Activated CD8-positive, alpha-beta T cell treated with anti-CD3 and anti-CD28 coated beads for 36 hours (primary cell): ENCODE measurements around the gene PRDM8. TPM values are rescaled to one million over a fixed set of nuclear protein-coding genes. Genes with fewer than 3 reads are reported as not detected.
"Not testable (repeated sequence)": the region's sequence is repeated elsewhere in the genome, so short reads cannot be mapped to it uniquely, and the experiment has no call there.

Experiments
- ATAC-seq: fragments of 200-7000 bp; cut with Tn5 transposase; one replicate; pipeline ENCODE4 v1.10.0; 2021; ENCODE audit warnings: mild to moderate bottlenecking, moderate library complexity
- CTCF ChIA-PET: fragments of 350-600 bp; sonication (Branson Sonifier 250); formaldehyde crosslinking; loops from one replicate; lab custom pipeline; 2021; ENCODE audit warnings: antibody characterized with exemption; lab: Charles Lee
- POLR2A ChIA-PET: fragments of 350-600 bp; sonication (Branson Sonifier 250); formaldehyde crosslinking; loops from one replicate; lab custom pipeline; 2021; ENCODE audit warnings: antibody characterized with exemption; lab: Charles Lee
- DNase-seq: peaks from one replicate; pipeline ENCODE4 v3.0.0-alpha.2; 2020
- H3K27ac Mint-ChIP-seq: one replicate; pipeline ENCODE4 v1.8.0; 2021; ENCODE audit warnings: mild to moderate bottlenecking, mixed read lengths
- H3K27me3 Mint-ChIP-seq: one replicate; pipeline ENCODE4 v1.8.0; 2021; ENCODE audit warnings: mixed read lengths
- H3K36me3 Mint-ChIP-seq: one replicate; pipeline ENCODE4 v1.8.0; 2021; ENCODE audit warnings: low read depth, mixed read lengths
- H3K4me1 Mint-ChIP-seq: one replicate; pipeline ENCODE4 v1.8.0; 2021; ENCODE audit warnings: low read depth, mixed read lengths
- H3K4me3 Mint-ChIP-seq: one replicate; pipeline ENCODE4 v1.8.0; 2021; ENCODE audit warnings: mild to moderate bottlenecking, moderate library complexity, mixed read lengths
- H3K9me3 Mint-ChIP-seq: one replicate; pipeline ENCODE4 v1.8.0; 2021; ENCODE audit warnings: mixed read lengths
- intact Hi-C: fragments of 100-400 bp; cut with micrococcal nuclease; formaldehyde crosslinking; loops from one replicate; pipeline ENCODE4 v1.10.0; 2022
- total RNA-seq, 2 experiments: library from RNA; stranded (reverse); gene quantifications; one replicate each; pipeline ENCODE4 v1.2.3, GENCODE V29; 2021
- TF ChIP-seq, protein P1 (sequence below): fragments of 200-600 bp; IDR thresholded peaks from one replicate; pipeline ENCODE4 v1.8.0; 2022; ENCODE audit warnings: antibody characterized with exemption, mild to moderate bottlenecking

Gene PRDM8
- total RNA-seq, 2 experiments from 2014 or later = 2.8 to 3.2 TPM

DNA sequence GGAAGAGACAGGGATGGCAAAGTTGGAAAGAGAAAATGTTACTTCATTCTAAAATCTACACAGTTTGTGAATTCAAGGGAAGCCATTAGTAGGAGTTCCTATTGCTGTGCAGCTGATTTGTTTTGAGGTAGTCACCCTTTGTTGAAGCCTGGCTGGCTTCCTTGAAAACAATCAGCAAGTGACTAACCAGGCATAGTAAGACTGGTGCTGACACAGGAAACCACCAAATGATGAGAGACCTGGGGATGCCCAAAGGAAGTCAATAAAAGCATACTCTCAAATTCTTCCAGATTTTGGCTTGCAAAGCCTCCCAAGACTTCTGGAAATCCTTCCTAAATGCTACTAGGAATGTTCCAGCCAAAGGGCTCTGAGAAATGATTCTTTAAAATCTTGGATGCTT lies 23.9 kb upstream of the PRDM8 start:
- H3K9me3 Mint-ChIP-seq = peaks cover 12% of the 10 kb centered on the region

DNA sequence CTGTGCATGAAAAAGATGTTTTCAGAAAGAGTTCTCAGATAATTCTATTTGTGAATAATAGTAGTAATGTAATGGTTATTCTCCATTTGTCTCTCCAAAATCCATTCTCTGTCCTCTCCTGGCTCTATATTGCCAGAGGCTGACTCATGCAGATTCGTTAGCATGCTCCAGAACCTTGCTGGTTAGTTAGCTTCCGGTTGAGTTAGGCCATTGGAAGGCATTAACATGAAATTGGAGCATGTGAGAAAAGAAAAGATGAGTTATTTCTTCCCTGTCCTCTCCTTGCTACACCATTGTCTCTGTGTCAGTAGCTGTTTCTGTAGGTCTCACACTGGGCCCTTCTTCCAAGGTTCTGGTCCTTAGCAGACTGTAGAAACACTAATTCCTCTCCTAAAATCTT lies 23.5 kb upstream of the PRDM8 start:
- ATAC-seq (no peak), DNase-seq (no peak)
- CTCF ChIA-PET = interaction anchor here (3.1 to 3.9 kb wide), 3 partner anchors 9 to 48 kb away, joined by 17 to 53 read pairs (median 42); no protein-coding TSS in a partner anchor
- H3K4me1 Mint-ChIP-seq = peaks cover 54% of the 10 kb centered on the region
- intact Hi-C loops = loop anchor here (1.0 to 2.0 kb wide), 4 partner anchors 20 to 103 kb away; no protein-coding TSS in a partner anchor
- H3K4me3 Mint-ChIP-seq = no peak overlapping the region
- TF ChIP-seq, protein P1, sequence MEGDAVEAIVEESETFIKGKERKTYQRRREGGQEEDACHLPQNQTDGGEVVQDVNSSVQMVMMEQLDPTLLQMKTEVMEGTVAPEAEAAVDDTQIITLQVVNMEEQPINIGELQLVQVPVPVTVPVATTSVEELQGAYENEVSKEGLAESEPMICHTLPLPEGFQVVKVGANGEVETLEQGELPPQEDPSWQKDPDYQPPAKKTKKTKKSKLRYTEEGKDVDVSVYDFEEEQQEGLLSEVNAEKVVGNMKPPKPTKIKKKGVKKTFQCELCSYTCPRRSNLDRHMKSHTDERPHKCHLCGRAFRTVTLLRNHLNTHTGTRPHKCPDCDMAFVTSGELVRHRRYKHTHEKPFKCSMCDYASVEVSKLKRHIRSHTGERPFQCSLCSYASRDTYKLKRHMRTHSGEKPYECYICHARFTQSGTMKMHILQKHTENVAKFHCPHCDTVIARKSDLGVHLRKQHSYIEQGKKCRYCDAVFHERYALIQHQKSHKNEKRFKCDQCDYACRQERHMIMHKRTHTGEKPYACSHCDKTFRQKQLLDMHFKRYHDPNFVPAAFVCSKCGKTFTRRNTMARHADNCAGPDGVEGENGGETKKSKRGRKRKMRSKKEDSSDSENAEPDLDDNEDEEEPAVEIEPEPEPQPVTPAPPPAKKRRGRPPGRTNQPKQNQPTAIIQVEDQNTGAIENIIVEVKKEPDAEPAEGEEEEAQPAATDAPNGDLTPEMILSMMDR = no peak
- H3K27me3 Mint-ChIP-seq = no peaks in the 10 kb centered on the region
- H3K27ac Mint-ChIP-seq = peak overlapping the region; percentile 34
- POLR2A ChIA-PET = interaction anchor here (0.7 to 3.8 kb wide), 2 partner anchors 9 to 182 kb away, joined by 4 to 21 read pairs; no protein-coding TSS in a partner anchor
- peaks cover 12% of the 10 kb centered on the region for H3K9me3 Mint-ChIP-seq
- H3K36me3 Mint-ChIP-seq = peaks cover under 1% of the 10 kb centered on the region

More for the DNA sequence above, 23.9 kb upstream of the PRDM8 start:
- H3K27me3 Mint-ChIP-seq = no peaks in the 10 kb centered on the region
- H3K27ac Mint-ChIP-seq = peak overlapping the region; percentile 90
- peaks cover 53% of the 10 kb centered on the region for H3K4me1 Mint-ChIP-seq
- POLR2A ChIA-PET = interaction anchor here (0.6 to 3.8 kb wide), 6 partner anchors 9 to 182 kb away, joined by 3 to 21 read pairs (median 4); no protein-coding TSS in a partner anchor
- no peaks in the 10 kb centered on the region for H3K36me3 Mint-ChIP-seq
- peak; percentile 86 for ATAC-seq
- peak; percentile 75 for DNase-seq
- intact Hi-C loops = loop anchor here (1.0 to 2.0 kb wide), 3 partner anchors 19 to 103 kb away; no protein-coding TSS in a partner anchor
- TF ChIP-seq, protein P1 = no peak
- CTCF ChIA-PET = interaction anchor here (0.9 to 3.9 kb wide), 7 partner anchors 10 to 138 kb away, joined by 3 to 53 read pairs (median 11); no protein-coding TSS in a partner anchor
- H3K4me3 Mint-ChIP-seq = peak overlapping the region; percentile 38

DNA sequence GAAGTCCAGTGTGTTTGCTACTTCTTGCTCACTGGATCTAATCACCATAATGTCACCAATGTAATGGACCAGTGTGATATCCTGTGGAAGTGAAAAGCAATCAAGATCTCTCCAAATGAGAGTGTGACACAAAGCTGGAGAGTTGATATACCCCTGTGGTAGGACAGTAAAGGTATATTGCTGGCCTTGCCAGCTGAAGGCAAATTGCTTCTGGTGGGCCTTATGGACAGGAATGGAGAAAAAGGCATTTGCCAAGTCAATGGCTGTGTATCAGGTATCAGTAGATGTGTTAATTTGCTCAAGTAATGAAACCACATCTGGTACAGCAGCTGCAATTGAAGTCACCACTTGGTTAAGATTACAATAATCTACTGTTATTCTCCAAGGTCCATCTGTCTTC lies 19.5 kb upstream of the PRDM8 start:
- intact Hi-C loops, DNase-seq, H3K27me3 Mint-ChIP-seq, H3K27ac Mint-ChIP-seq, H3K36me3 Mint-ChIP-seq, ATAC-seq, H3K4me3 Mint-ChIP-seq: not testable (repeated sequence)
- peaks cover 29% of the 10 kb centered on the region for H3K9me3 Mint-ChIP-seq
- ChIA-PET POLR2A (interaction anchor here (0.6 kb wide), 1 partner anchor 152 kb away, joined by 7 read pairs; no protein-coding TSS in a partner anchor), CTCF (interaction anchor here (1.1 to 11.8 kb wide), 2 partner anchors 39 to 51 kb away, joined by 3 to 153 read pairs; no protein-coding TSS in a partner anchor)
- H3K4me1 Mint-ChIP-seq = peaks cover 64% of the 10 kb centered on the region

DNA sequence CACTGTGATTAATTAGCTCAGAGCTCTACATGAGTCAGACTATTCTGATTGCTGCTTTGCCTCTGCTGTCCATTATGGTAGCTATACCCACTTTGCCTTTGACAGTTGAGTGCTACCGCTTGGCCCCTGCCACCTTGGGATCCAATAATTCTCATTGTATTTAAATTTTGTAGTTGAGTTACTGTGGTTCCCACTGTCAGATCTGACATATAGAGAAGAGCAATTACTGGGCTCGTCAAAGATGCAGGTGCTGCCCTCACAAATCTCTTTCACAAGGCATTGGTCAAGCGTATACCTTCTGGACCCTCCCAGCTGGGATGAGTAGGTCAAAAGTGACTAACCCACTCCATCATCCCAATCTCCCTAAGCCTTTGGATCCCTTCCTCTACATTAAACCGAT lies 18.3 kb upstream of the PRDM8 start:
- POLR2A ChIA-PET = interaction anchor here (0.9 kb wide), 1 partner anchor 104 kb away, joined by 3 read pairs; no protein-coding TSS in a partner anchor
- intact Hi-C loops = no loop called here
- H3K36me3 Mint-ChIP-seq = peaks cover 8% of the 10 kb centered on the region
- H3K9me3 Mint-ChIP-seq = peaks cover 29% of the 10 kb centered on the region
- H3K27me3 Mint-ChIP-seq = no peaks in the 10 kb centered on the region
- H3K4me1 Mint-ChIP-seq = peaks cover 60% of the 10 kb centered on the region
- CTCF ChIA-PET = interaction anchor here (1.5 to 11.8 kb wide), 2 partner anchors 23 to 52 kb away, joined by 4 to 153 read pairs; no protein-coding TSS in a partner anchor
- H3K27ac Mint-ChIP-seq = no peak overlapping the region
- no peak overlapping the region for H3K4me3 Mint-ChIP-seq
- TF ChIP-seq, protein P1 = no peak
- no peak for ATAC-seq
- DNase-seq = no peak

DNA sequence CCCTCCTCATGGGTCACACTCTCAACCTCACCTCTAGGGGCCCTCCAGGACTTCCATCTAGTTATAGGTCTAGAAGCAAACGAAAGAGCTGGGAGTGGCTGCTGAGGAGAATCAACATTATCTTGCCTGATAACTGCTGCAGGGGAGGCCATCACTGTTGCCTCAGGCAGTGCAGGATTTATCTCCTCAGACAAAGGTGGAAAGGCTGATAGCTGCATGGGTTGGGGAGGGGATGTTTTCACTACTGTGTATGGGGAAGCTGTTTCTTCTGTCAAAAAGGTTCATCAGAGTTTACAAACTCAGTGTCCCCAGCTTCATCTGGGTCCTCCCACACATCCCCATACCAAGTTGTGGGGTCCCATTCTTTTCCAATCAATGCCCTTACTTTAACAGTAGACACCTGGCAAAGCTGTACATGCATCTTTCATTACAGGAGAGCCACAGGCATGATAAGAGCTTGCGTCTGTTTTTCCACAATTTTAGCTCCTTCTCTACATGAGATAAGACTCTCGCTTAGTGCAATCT lies 17.6 kb upstream of the PRDM8 start:
- ChIA-PET POLR2A (interaction anchor here (0.9 kb wide), 1 partner anchor 105 kb away, joined by 3 read pairs; no protein-coding TSS in a partner anchor), CTCF (interaction anchor here (0.9 to 11.8 kb wide), 4 partner anchors 24 to 264 kb away, joined by 3 to 153 read pairs (median 4); no protein-coding TSS in a partner anchor)
- peaks cover 54% of the 10 kb centered on the region for H3K4me1 Mint-ChIP-seq
- DNase-seq (no peak), ATAC-seq (no peak)
- intact Hi-C loops = loop anchor here (5.0 kb wide), 1 partner anchor 172 kb away; no protein-coding TSS in a partner anchor
- H3K9me3 Mint-ChIP-seq = peaks cover 29% of the 10 kb centered on the region
- no peak overlapping the region for H3K4me3 Mint-ChIP-seq
- peaks cover 8% of the 10 kb centered on the region for H3K36me3 Mint-ChIP-seq
- no peak overlapping the region for H3K27ac Mint-ChIP-seq
- TF ChIP-seq, protein P1 = no peak
- H3K27me3 Mint-ChIP-seq = no peaks in the 10 kb centered on the region
